Measurements from ENCODE around the gene PLTP. TPM values are rescaled to one million over a fixed set of nuclear protein-coding genes. Genes with fewer than 3 reads are reported as not detected.

Gene PLTP
- total RNA-seq, 1 experiment from 2014 or later = 42.6 TPM

DNA sequence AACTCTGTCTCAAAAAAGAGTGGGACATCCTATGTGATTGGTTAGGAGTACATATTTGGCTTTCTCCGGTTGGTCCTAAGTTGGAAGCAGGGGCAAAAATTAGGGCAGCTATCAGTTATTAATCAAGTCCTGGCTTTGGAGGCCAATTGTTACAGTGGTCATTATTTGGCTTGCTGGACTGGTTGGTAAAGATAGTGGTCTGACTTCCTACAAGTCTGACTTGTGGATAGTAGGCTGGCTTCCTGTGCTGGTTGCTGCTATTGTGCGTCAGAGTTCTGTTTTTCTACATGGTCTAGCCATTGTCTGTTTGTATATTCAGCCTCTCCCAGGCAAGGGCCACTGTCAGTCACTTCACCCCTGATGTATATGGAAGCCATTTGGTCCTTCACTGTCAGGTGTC is 61.7 kb downstream of the PLTP start:
- Histone ChIP-seq H3K36me3 (ENCODE audit: control insufficient read depth, insufficient read depth, low read length) (no peaks in the 10 kb centered on the region), H3K4me3 (ENCODE audit: low read depth, low read length) (no peak overlapping the region), H3K4me1 (no peaks in the 10 kb centered on the region), H3K9me3 (no peaks in the 10 kb centered on the region), H3K27me3 (replicated peaks; ENCODE audit: control insufficient read depth, insufficient read depth, low read length) (no peaks in the 10 kb centered on the region)
- Mint-ChIP-seq H3K27ac (ENCODE audit: unreplicated experiment) (no peak overlapping the region), H3K27me3 (ENCODE audit: insufficient read depth, unreplicated experiment) (no peaks in the 10 kb centered on the region), H3K9me3 (ENCODE audit: unreplicated experiment) (no peaks in the 10 kb centered on the region), H3K4me1 (ENCODE audit: low read depth, unreplicated experiment) (peaks cover 6% of the 10 kb centered on the region), H3K4me3 (ENCODE audit: unreplicated experiment) (no peak overlapping the region), H3K36me3 (ENCODE audit: insufficient read depth, unreplicated experiment) (peaks cover 12% of the 10 kb centered on the region)
- intact Hi-C loops (cut with micrococcal nuclease; ENCODE audit: unreplicated experiment) = no loop called here
- POLR2A ChIA-PET = no interaction called here
- TF ChIP-seq, protein P1, sequence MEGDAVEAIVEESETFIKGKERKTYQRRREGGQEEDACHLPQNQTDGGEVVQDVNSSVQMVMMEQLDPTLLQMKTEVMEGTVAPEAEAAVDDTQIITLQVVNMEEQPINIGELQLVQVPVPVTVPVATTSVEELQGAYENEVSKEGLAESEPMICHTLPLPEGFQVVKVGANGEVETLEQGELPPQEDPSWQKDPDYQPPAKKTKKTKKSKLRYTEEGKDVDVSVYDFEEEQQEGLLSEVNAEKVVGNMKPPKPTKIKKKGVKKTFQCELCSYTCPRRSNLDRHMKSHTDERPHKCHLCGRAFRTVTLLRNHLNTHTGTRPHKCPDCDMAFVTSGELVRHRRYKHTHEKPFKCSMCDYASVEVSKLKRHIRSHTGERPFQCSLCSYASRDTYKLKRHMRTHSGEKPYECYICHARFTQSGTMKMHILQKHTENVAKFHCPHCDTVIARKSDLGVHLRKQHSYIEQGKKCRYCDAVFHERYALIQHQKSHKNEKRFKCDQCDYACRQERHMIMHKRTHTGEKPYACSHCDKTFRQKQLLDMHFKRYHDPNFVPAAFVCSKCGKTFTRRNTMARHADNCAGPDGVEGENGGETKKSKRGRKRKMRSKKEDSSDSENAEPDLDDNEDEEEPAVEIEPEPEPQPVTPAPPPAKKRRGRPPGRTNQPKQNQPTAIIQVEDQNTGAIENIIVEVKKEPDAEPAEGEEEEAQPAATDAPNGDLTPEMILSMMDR (IDR thresholded peaks at IDR 0.05; ENCODE audit: insufficient read depth in 1 of 2, low read depth in 1 of 2, low read length in 1 of 2, severe bottlenecking in 1 of 2, unreplicated experiment in 1 of 2) = no peak
- no peak for DNase-seq
- CTCF ChIA-PET = no interaction called here
- no TSS peak for BruUV-seq (replicated peaks)

GRCh38 chr20:45848969-45849582 is 62.9 kb downstream of the PLTP start:
- TF ChIP-seq, protein P1 (IDR thresholded peaks at IDR 0.05; ENCODE audit: insufficient read depth in 1 of 2, low read depth in 1 of 2, low read length in 1 of 2, severe bottlenecking in 1 of 2, unreplicated experiment in 1 of 2) = no peak

More at GRCh38 chr20:45848969-45849582, 62.9 kb downstream of the PLTP start:
- Histone ChIP-seq H3K4me1 (no peaks in the 10 kb centered on the region), H3K27me3 (replicated peaks; ENCODE audit: control insufficient read depth, insufficient read depth, low read length) (no peaks in the 10 kb centered on the region), H3K36me3 (ENCODE audit: control insufficient read depth, insufficient read depth, low read length) (0 out of 2 replicates have a peak, but pooled peaks cover under 1% of the 10 kb centered on the region), H3K4me3 (ENCODE audit: low read depth, low read length) (no peak overlapping the region), H3K9me3 (no peaks in the 10 kb centered on the region)
- peaks cover 6% of the 10 kb centered on the region for H3K4me1 Mint-ChIP-seq (ENCODE audit: low read depth, unreplicated experiment)
- peaks cover 19% of the 10 kb centered on the region for H3K36me3 Mint-ChIP-seq (ENCODE audit: insufficient read depth, unreplicated experiment)
- H3K27ac Mint-ChIP-seq (ENCODE audit: unreplicated experiment) = no peak overlapping the region
- CTCF ChIA-PET = no interaction called here
- BruUV-seq (replicated peaks) = no TSS peak
- POLR2A ChIA-PET = no interaction called here
- H3K27me3 Mint-ChIP-seq (ENCODE audit: insufficient read depth, unreplicated experiment) = no peaks in the 10 kb centered on the region
- H3K4me3 Mint-ChIP-seq (ENCODE audit: unreplicated experiment) = no peak overlapping the region
- intact Hi-C loops (cut with micrococcal nuclease; ENCODE audit: unreplicated experiment) = no loop called here
- H3K9me3 Mint-ChIP-seq (ENCODE audit: unreplicated experiment) = no peaks in the 10 kb centered on the region
- no peak for DNase-seq

Other genes starting within 250 kb of the PLTP start
- gene WFDC11, start 241.9 kb downstream of the PLTP start, total RNA-seq (2022) = not detected in 2 replicates
- not detected in 2 replicates for gene WFDC13, start 210.1 kb downstream of the PLTP start, total RNA-seq (2022)
- gene WFDC10B, start 207.1 kb downstream of the PLTP start, total RNA-seq (2022) = not detected in 2 replicates
- not detected in 2 replicates for gene SPINT4, start 189.8 kb downstream of the PLTP start, total RNA-seq (2022)
- 1.1 and 1.7 TPM in 2 replicates for gene WFDC3, start 120.3 kb downstream of the PLTP start, total RNA-seq (2022)
- gene DNTTIP1, start 120.2 kb downstream of the PLTP start, total RNA-seq (2022) = 89.3 and 105 TPM in 2 replicates
- gene UBE2C, start 99.5 kb downstream of the PLTP start, total RNA-seq (2022) = 409 and 423 TPM in 2 replicates
- not detected in 2 replicates for gene TNNC2, start 84.8 kb downstream of the PLTP start, total RNA-seq (2022)
- 14.1 and 15.6 TPM in 2 replicates for gene SNX21, start 78.4 kb downstream of the PLTP start, total RNA-seq (2022)
- 35.1 and 36.2 TPM in 2 replicates for gene ACOT8, start 54.8 kb downstream of the PLTP start, total RNA-seq (2022)
- 6.1 and 6.4 TPM in 2 replicates for gene ZSWIM3, start 54.5 kb downstream of the PLTP start, total RNA-seq (2022)
- gene ZSWIM1, start 30.9 kb downstream of the PLTP start, total RNA-seq (2022) = 24.8 and 27.3 TPM in 2 replicates
- 6.7 and 7.3 TPM in 2 replicates for gene SPATA25, start 24.5 kb downstream of the PLTP start, total RNA-seq (2022)
- 12.6 TPM in 2 replicates for gene NEURL2, start 20.9 kb downstream of the PLTP start, total RNA-seq (2022)
- gene CTSA, start 20.8 kb downstream of the PLTP start, total RNA-seq (2022) = 282 and 294 TPM in 2 replicates
- 66.5 and 75.9 TPM in 2 replicates for gene PCIF1, start 22.5 kb upstream of the PLTP start, total RNA-seq (2022)
- gene ZNF335, start 60.0 kb upstream of the PLTP start, total RNA-seq (2022) = 35.1 and 38.1 TPM in 2 replicates
- gene MMP9, start 96.8 kb upstream of the PLTP start, total RNA-seq (2022) = 0.16 TPM in 1 of 2 replicates, not detected in the other
- gene SLC12A5, start 117.1 kb upstream of the PLTP start, total RNA-seq (2022) = 0.56 and 1.9 TPM in 2 replicates
- 52.5 and 53.3 TPM in 2 replicates for gene NCOA5, start 177.8 kb upstream of the PLTP start, total RNA-seq (2022)
- gene CD40, start 206.2 kb upstream of the PLTP start, total RNA-seq (2022) = not detected in 2 replicates